ENCODE results near the gene TFAP2E. TPM values are rescaled to one million over a fixed set of nuclear protein-coding genes. Genes with fewer than 3 reads are reported as not detected.
"Not testable (repeated sequence)": the region's sequence is repeated elsewhere in the genome, so short reads cannot be mapped to it uniquely, and the experiment has no call there.

Gene TFAP2E
- total RNA-seq, 6 donors from 2014 or later, result 1.1 to 7.3 (median 2.0) TPM

DNA sequence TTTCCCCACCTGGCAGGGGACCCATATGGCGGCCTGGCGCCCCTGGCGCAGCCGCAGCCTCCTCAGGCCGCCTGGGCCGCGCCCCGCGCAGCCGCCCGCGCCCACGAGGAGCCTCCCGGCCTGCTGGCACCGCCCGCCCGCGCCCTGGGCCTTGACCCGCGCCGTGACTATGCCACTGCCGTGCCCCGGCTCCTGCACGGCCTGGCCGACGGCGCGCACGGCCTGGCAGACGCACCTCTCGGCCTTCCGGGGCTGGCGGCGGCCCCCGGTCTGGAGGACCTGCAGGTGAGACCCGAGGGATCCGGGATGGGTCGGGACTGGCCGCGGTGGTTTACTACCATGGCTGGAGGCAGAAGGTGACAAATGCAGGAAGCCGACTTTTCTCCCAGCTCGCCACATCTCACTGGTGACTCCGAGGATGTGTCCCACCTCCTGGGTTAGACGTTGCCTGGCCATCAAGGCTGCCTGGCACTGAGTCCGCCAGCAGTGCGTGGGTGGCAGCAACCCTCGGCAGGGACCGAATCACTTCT, 1.1 kb downstream of the TFAP2E start:
- TF ChIP-seq POLR2A (IDR thresholded peaks at IDR 0.05), result no peak
- TF ChIP-seq, protein P1, sequence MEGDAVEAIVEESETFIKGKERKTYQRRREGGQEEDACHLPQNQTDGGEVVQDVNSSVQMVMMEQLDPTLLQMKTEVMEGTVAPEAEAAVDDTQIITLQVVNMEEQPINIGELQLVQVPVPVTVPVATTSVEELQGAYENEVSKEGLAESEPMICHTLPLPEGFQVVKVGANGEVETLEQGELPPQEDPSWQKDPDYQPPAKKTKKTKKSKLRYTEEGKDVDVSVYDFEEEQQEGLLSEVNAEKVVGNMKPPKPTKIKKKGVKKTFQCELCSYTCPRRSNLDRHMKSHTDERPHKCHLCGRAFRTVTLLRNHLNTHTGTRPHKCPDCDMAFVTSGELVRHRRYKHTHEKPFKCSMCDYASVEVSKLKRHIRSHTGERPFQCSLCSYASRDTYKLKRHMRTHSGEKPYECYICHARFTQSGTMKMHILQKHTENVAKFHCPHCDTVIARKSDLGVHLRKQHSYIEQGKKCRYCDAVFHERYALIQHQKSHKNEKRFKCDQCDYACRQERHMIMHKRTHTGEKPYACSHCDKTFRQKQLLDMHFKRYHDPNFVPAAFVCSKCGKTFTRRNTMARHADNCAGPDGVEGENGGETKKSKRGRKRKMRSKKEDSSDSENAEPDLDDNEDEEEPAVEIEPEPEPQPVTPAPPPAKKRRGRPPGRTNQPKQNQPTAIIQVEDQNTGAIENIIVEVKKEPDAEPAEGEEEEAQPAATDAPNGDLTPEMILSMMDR (IDR thresholded peaks at IDR 0.05), result peak in 2 of 6 experiments; percentile 0 to 20
- DNase-seq, result peak in 1 of 2 donors; percentile 81
- H3K9me3 ChIP-seq, result no peaks in the 10 kb centered on the region
- H3K27ac ChIP-seq, result peak overlapping the region in 1 of 4 donors; percentile 14
- peak overlapping the region in 3 of 4 donors; percentile 53 to 61 (median 60) for H3K4me3 ChIP-seq
- WGBS, 2 donors, result 73 to 80% methylated on average over 39 to 40 of the region's 48 CpGs
- H3K4me1 ChIP-seq, result peaks cover 14 to 60% (median 42%) of the 10 kb centered on the region in 4 donors
- peaks cover 0 to 15% (median 4%) of the 10 kb centered on the region in 4 donors for H3K27me3 ChIP-seq
- ATAC-seq (ENCODE audit: low FRiP score in 2 of 2), result no peak
- H3K36me3 ChIP-seq, result no peaks in the 10 kb centered on the region

DNA sequence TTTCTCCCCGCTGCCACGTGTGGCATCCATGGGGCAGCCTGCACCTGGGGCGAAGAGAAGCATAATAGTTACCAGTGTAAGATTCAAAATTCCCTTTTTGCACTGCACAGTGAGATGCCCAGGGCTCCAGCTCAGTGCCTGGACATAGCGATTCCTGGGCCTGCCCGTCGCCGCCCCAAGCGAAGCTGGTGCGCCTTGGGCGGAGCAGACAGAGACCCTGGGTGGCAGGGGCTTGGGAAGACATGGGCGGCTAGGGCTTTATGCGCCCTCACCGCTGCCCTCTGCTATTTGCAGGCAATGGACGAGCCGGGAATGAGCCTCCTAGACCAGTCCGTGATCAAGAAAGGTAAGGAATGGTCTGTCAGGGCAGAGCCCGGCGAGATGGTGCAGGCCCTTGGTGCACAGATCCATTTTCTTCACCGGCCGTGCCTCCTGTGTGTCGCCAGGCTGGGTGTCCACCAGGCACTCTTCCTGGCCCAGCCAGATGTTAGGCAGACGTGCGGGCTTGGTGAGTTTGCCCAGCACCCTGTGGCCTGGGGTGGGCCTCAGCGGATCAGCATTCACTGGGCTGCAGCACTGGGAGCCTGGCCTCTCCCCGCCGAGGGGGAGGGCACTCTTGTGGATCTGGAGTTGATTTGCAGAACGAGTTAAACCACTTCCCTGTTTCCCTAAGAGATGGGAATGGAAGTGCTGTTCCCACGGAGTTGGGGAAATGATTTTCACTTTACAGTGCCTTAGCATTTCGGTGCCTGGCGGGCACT, 1.7 kb downstream of the TFAP2E start:
- Histone ChIP-seq H3K27me3 (peaks cover 0 to 15% (median 4%) of the 10 kb centered on the region in 4 donors), H3K4me1 (peaks cover 14 to 60% (median 42%) of the 10 kb centered on the region in 4 donors), H3K9me3 (no peaks in the 10 kb centered on the region), H3K4me3 (no peak overlapping the region), H3K36me3 (no peaks in the 10 kb centered on the region), H3K27ac (peak overlapping the region in 2 of 4 donors; percentile 21 to 46)
- 69 to 85% methylated on average over 19 to 30 of the region's 30 CpGs for WGBS, 2 donors
- ATAC-seq (ENCODE audit: low FRiP score in 2 of 2), result peak in 1 of 2 donors; percentile 41
- DNase-seq, result peak; percentile 57 to 59
- TF ChIP-seq POLR2AphosphoS5 (IDR thresholded peaks at IDR 0.05) (no peak), POLR2A (IDR thresholded peaks at IDR 0.05) (no peak), EP300 (IDR thresholded peaks at IDR 0.05) (no peak)
- TF ChIP-seq, protein P1 (IDR thresholded peaks at IDR 0.05), result no peak

DNA sequence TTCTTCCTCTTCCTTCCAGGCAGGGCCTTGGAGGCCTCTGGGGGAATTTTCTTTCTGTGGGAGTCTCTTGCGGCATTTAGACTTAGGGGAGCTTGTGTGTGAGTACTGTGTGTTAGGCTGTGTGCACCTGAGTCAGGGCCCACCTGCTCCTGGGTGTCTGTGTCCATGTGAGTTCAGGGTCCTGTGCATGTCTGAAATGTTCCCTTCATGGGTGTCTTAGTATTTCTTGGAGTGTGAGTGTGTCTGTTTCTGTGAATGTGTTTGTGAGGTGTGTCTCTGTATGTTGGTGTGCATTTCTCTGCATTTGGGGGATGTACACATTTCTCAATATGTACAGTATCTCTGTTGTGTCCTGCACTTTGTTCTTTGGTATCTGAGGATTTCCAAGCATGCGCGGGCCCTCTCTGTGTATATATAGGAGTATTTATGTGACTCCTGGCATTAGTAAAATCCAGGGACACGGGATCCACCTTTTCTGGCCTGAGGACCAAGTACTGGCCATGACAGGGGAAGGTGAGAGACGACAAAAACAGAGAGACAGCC, 2.4 kb downstream of the TFAP2E start:
- Histone ChIP-seq H3K27me3 (peaks cover 0 to 15% (median 4%) of the 10 kb centered on the region in 4 donors), H3K4me1 (peaks cover 14 to 60% (median 42%) of the 10 kb centered on the region in 4 donors), H3K27ac (peak overlapping the region in 2 of 4 donors; percentile 21 to 46), H3K4me3 (no peak overlapping the region), H3K36me3 (no peaks in the 10 kb centered on the region), H3K9me3 (no peaks in the 10 kb centered on the region)
- 70 to 75% methylated on average over 5 of the region's 5 CpGs for WGBS, 2 donors
- DNase-seq (no peak), ATAC-seq (ENCODE audit: low FRiP score in 2 of 2) (no peak)
- TF ChIP-seq POLR2AphosphoS5 (IDR thresholded peaks at IDR 0.05) (no peak), EP300 (IDR thresholded peaks at IDR 0.05) (no peak), POLR2A (IDR thresholded peaks at IDR 0.05) (no peak)
- TF ChIP-seq, protein P1 (IDR thresholded peaks at IDR 0.05), result no peak

DNA sequence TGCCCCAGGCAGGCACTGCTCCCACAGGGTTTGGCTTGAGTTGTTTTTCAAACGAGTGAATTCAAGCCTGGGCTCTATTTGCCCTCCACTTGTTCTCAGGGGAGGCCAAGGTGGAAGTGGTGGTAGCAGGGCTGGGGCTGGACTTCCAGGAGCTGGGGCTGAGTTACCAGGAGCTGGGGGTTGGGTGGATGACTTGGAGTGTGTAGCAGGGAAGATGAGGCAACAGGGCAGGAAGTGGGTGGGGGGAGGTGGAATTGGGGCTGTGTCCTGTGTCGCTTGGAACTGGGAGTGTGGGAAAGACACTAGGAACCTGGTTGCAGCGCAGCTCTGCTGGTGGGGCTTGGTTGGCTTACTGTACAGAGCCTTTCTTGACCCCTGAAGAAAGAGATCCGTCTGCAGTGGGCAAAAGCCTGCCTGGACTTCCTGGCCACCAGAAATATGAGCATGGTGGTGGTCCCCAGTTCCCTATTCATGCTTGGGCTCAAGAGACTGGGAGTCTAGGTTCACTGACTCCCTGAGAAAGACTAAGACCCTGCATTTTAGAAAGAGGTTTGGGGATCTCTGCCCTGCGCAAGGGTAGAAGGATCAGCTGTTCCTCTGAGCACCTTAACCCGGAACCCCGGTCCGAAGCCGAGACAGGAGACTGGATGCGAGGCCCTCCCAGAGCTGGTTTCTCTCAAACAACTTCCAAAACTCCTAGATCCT, 3.1 kb downstream of the TFAP2E start:
- H3K4me3 ChIP-seq, result peak overlapping the region in 3 of 4 donors; percentile 46 to 51 (median 49)
- H3K9me3 ChIP-seq, result no peaks in the 10 kb centered on the region
- DNase-seq, result peak in 1 of 2 donors; percentile 54
- no peak for ATAC-seq (ENCODE audit: low FRiP score in 2 of 2)
- H3K36me3 ChIP-seq, result no peaks in the 10 kb centered on the region
- TF ChIP-seq, protein P1 (IDR thresholded peaks at IDR 0.05), result no peak
- TF ChIP-seq POLR2AphosphoS5 (IDR thresholded peaks at IDR 0.05), result no peak
- no peak for TF ChIP-seq POLR2A (IDR thresholded peaks at IDR 0.05)
- 47 to 59% methylated on average over 3 to 10 of the region's 10 CpGs for WGBS, 2 donors
- H3K4me1 ChIP-seq, result peaks cover 14 to 60% (median 42%) of the 10 kb centered on the region in 4 donors
- peak overlapping the region in 2 of 4 donors; percentile 7 to 46 for H3K27ac ChIP-seq
- H3K27me3 ChIP-seq, result peaks cover 0 to 15% (median 4%) of the 10 kb centered on the region in 4 donors

DNA sequence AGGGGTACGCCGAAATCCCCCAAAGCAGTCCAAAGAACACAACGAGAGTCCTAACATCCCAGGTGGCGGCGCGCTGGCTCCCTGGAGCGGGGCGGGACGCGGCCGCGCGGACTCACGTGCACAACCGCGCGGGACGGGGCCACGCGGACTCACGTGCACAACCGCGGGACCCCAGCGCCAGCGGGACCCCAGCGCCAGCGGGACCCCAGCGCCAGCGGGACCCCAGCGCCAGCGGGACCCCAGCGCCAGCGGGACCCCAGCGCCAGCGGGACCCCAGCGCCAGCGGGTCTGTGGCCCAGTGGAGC, 3.6 kb downstream of the TFAP2E start:
- peak in 1 of 2 donors; percentile 81 for DNase-seq
- Histone ChIP-seq H3K27me3 (peaks cover 0 to 15% (median 4%) of the 10 kb centered on the region in 4 donors), H3K4me1 (peaks cover 14 to 60% (median 42%) of the 10 kb centered on the region in 4 donors), H3K4me3 (peak overlapping the region in 3 of 4 donors; percentile 46 to 51 (median 49)), H3K27ac (peak overlapping the region in 1 of 4 donors; percentile 76)
- ATAC-seq (ENCODE audit: low FRiP score in 2 of 2); H3K36me3 ChIP-seq; H3K9me3 ChIP-seq: not testable (repeated sequence)
- WGBS, 2 donors, result 26 to 70% methylated on average over 16 to 22 of the region's 37 CpGs

All from upper lobe of left lung (tissue), 6 donors.